Measurements from ENCODE around the gene INSYN2A. TPM values are rescaled to one million over a fixed set of nuclear protein-coding genes. Genes with fewer than 3 reads are reported as not detected.

Gene INSYN2A
- polyA plus RNA-seq, 3 donors: not detected

GRCh38 chr10:127197154-127197432 is 702 bp upstream of the INSYN2A start:
- Histone ChIP-seq H3K4me2 (replicated peaks; ENCODE audit: extremely low read depth, low read length, poor library complexity, severe bottlenecking) (no peak overlapping the region), H3K4me3 (replicated peaks in 1 of 3; ENCODE audit: low read depth in 2 of 3, low read length in 3 of 3) (no peak overlapping the region), H3K4me1 (ENCODE audit: control insufficient read depth in 1 of 2, insufficient read depth in 2 of 2, low read length in 2 of 2) (no peaks in the 10 kb centered on the region), H3K9me3 (replicated peaks in 1 of 2; ENCODE audit: control insufficient read depth in 1 of 2, insufficient read depth in 1 of 2, low read length in 2 of 2) (no peaks in the 10 kb centered on the region), H4K20me1 (ENCODE audit: insufficient read depth, low read length) (no peaks in the 10 kb centered on the region), H3K79me2 (ENCODE audit: insufficient read depth, low read length) (no peaks in the 10 kb centered on the region), H3K27ac (ENCODE audit: low read depth in 1 of 2, low read length in 2 of 2) (no peak overlapping the region), H2AFZ (ENCODE audit: insufficient read depth, low read depth, low read length, poor library complexity, severe bottlenecking) (no peak overlapping the region), H3K9ac (ENCODE audit: insufficient read depth, low read length, poor library complexity, severe bottlenecking) (no peak overlapping the region), H3K27me3 (ENCODE audit: control insufficient read depth in 2 of 2, insufficient read depth in 2 of 2, low read length in 2 of 2) (peaks cover 39 to 51% of the 10 kb centered on the region in 2 donors), H3K36me3 (replicated peaks in 1 of 2; ENCODE audit: control insufficient read depth in 1 of 2, insufficient read depth in 2 of 2, low read length in 2 of 2) (no peaks in the 10 kb centered on the region)
- no peaks in the 10 kb centered on the region for H3K36me3 Mint-ChIP-seq
- intact Hi-C loops (cut with micrococcal nuclease): no loop called here
- peaks cover 3% of the 10 kb centered on the region for H3K4me1 Mint-ChIP-seq
- peaks cover 38 to 57% (median 48%) of the 10 kb centered on the region in 3 donors for H3K27me3 Mint-ChIP-seq (ENCODE audit: low read depth in 3 of 3)
- peaks cover 0 to 7% (median 0%) of the 10 kb centered on the region in 7 donors for H3K9me3 Mint-ChIP-seq
- peak overlapping the region in 1 of 2 donors; percentile 86 for H3K4me3 Mint-ChIP-seq
- H3K27ac Mint-ChIP-seq: no peak overlapping the region
- no CpG with 5 or more reads among the region's 5 CpGs for WGBS (ENCODE audit: insufficient coverage)
- no peak for TF ChIP-seq CTCF (IDR thresholded peaks at IDR 0.05)
- no peak for DNase-seq

- H3K4me1 Mint-ChIP-seq: peaks cover 3% of the 10 kb centered on the region
- Histone ChIP-seq H3K27me3 (ENCODE audit: control insufficient read depth in 2 of 2, insufficient read depth in 2 of 2, low read length in 2 of 2) (peaks cover 39 to 51% of the 10 kb centered on the region in 2 donors), H3K4me3 (replicated peaks in 1 of 3; ENCODE audit: low read depth in 2 of 3, low read length in 3 of 3) (no peak overlapping the region), H3K36me3 (replicated peaks in 1 of 2; ENCODE audit: control insufficient read depth in 1 of 2, insufficient read depth in 2 of 2, low read length in 2 of 2) (no peaks in the 10 kb centered on the region), H3K4me2 (replicated peaks; ENCODE audit: extremely low read depth, low read length, poor library complexity, severe bottlenecking) (peak overlapping the region; percentile 4), H3K9ac (ENCODE audit: insufficient read depth, low read length, poor library complexity, severe bottlenecking) (no peak overlapping the region), H3K79me2 (ENCODE audit: insufficient read depth, low read length) (no peaks in the 10 kb centered on the region), H4K20me1 (ENCODE audit: insufficient read depth, low read length) (no peaks in the 10 kb centered on the region), H2AFZ (ENCODE audit: insufficient read depth, low read depth, low read length, poor library complexity, severe bottlenecking) (no peak overlapping the region), H3K27ac (ENCODE audit: low read depth in 1 of 2, low read length in 2 of 2) (no peak overlapping the region), H3K4me1 (ENCODE audit: control insufficient read depth in 1 of 2, insufficient read depth in 2 of 2, low read length in 2 of 2) (no peaks in the 10 kb centered on the region), H3K9me3 (replicated peaks in 1 of 2; ENCODE audit: control insufficient read depth in 1 of 2, insufficient read depth in 1 of 2, low read length in 2 of 2) (no peaks in the 10 kb centered on the region)
- peaks cover 0 to 7% (median 0%) of the 10 kb centered on the region in 7 donors for H3K9me3 Mint-ChIP-seq
- H3K27ac Mint-ChIP-seq: no peak overlapping the region
- H3K27me3 Mint-ChIP-seq (ENCODE audit: low read depth in 3 of 3): peaks cover 39 to 61% (median 48%) of the 10 kb centered on the region in 3 donors
- H3K4me3 Mint-ChIP-seq: peak overlapping the region in 1 of 2 donors; percentile 30
- intact Hi-C loops (cut with micrococcal nuclease): no loop called here
- DNase-seq: no peak
- H3K36me3 Mint-ChIP-seq: no peaks in the 10 kb centered on the region
- WGBS (ENCODE audit: insufficient coverage): under 1% methylated on average over 91 of the region's 91 CpGs
- TF ChIP-seq CTCF (IDR thresholded peaks at IDR 0.05): no peak
Measured at GRCh38 chr10:127195571-127196281, 665 bp downstream of the INSYN2A start.
